Kidney epithelial cell (primary cell): ENCODE results near the gene SMARCB1. TPM values are rescaled to one million over a fixed set of nuclear protein-coding genes. Genes with fewer than 3 reads are reported as not detected.

Experiments used
- DNase-seq: peaks from one replicate; pipeline ENCODE4 v3.0.0-alpha.2; 2010; ENCODE audit warnings: low read depth
- H3K27me3 ChIP-seq: 2 replicates; pipeline ENCODE4 v1.6.0; 2011; ENCODE audit warnings: low read length; ENCODE audit not compliant: control insufficient read depth, insufficient read depth
- H3K36me3 ChIP-seq: 2 replicates; pipeline ENCODE4 v1.5.1; 2011; ENCODE audit warnings: low read length; ENCODE audit not compliant: control insufficient read depth, insufficient read depth
- H3K4me3 ChIP-seq: 2 replicates; pipeline ENCODE4 v1.5.1; 2011; ENCODE audit warnings: low read depth, mild to moderate bottlenecking, control low read depth, low read length
- total RNA-seq: library from RNA; depleted of rRNA; stranded (reverse); fragments of >200 nt; gene quantifications from 2 replicates; pipeline ENCODE4 v1.2.3, GENCODE V29; 2015
- TF ChIP-seq, protein P1 (sequence below): IDR thresholded peaks from 2 replicates; pipeline ENCODE4 v1.5.1; 2011; ENCODE audit warnings: mild to moderate bottlenecking, moderate library complexity, low read length, control low read depth, inconsistent platforms; ENCODE audit not compliant: insufficient read depth, poor library complexity, severe bottlenecking

Gene SMARCB1
- total RNA-seq, 1 donor from 2014 or later = 168 TPM

GRCh38 chr22:23780146-23780748 is 6.5 kb upstream of the SMARCB1 start:
- TF ChIP-seq, protein P1, sequence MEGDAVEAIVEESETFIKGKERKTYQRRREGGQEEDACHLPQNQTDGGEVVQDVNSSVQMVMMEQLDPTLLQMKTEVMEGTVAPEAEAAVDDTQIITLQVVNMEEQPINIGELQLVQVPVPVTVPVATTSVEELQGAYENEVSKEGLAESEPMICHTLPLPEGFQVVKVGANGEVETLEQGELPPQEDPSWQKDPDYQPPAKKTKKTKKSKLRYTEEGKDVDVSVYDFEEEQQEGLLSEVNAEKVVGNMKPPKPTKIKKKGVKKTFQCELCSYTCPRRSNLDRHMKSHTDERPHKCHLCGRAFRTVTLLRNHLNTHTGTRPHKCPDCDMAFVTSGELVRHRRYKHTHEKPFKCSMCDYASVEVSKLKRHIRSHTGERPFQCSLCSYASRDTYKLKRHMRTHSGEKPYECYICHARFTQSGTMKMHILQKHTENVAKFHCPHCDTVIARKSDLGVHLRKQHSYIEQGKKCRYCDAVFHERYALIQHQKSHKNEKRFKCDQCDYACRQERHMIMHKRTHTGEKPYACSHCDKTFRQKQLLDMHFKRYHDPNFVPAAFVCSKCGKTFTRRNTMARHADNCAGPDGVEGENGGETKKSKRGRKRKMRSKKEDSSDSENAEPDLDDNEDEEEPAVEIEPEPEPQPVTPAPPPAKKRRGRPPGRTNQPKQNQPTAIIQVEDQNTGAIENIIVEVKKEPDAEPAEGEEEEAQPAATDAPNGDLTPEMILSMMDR = no peak
- no peak for DNase-seq
- no peak overlapping the region for H3K4me3 ChIP-seq
- no peaks in the 10 kb centered on the region for H3K36me3 ChIP-seq
- H3K27me3 ChIP-seq = no peaks in the 10 kb centered on the region

DNA sequence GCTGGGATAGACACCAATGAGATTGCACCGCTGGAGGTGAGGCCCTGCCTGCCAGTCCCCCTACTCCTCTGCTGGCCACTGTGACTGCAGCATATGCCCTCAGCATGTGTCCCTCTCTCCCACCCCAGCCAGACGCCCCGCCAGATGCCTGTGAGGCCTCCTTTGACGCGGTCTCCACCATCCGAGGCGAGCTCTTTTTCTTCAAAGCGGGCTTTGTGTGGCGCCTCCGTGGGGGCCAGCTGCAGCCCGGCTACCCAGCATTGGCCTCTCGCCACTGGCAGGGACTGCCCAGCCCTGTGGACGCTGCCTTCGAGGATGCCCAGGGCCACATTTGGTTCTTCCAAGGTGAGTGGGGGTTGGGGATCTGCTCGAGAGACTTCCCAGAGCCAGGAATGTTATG is 5.7 kb upstream of the SMARCB1 start:
- TF ChIP-seq, protein P1 = no peak
- Histone ChIP-seq H3K27me3 (no peaks in the 10 kb centered on the region), H3K4me3 (no peak overlapping the region), H3K36me3 (no peaks in the 10 kb centered on the region)
- no peak for DNase-seq

DNA sequence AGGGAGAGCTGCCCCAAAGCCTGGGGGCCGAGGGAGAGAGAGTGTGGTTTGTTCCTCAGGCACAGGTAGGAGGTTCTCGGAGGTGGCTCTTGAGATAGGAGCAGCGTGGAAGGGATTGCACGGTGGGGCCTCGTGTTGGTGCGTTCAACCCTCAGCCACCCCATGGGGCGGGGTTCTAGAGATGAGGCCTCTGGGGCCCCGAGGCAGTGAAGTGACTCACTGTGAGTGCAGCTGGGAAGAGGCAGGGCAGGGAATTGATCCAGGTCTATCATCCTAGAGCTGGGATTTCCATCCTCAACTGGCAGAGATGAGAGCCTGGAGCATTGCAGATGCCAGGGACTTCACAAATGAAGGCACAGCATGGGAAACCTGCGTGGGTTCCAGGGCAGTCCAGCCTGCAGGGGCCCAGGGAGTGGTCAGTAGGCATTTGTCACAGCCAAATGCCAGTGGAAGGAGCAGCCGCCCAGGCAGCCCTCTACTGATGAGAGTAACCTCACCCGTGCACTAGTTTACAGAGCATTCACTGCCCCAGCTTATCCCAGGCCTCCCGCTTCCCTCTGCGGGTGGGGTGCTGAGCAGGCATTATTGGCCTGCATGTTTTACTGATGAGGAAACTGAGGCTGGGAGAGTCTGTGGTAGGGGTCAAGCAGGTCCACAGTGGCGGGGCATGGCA is 5.1 kb upstream of the SMARCB1 start:
- H3K4me3 ChIP-seq = no peak overlapping the region
- no peaks in the 10 kb centered on the region for H3K36me3 ChIP-seq
- no peak for DNase-seq
- H3K27me3 ChIP-seq = no peaks in the 10 kb centered on the region
- TF ChIP-seq, protein P1 = no peak

GRCh38 chr22:23782252-23782651 is 4.5 kb upstream of the SMARCB1 start:
- DNase-seq = no peak
- TF ChIP-seq, protein P1 = no peak
- Histone ChIP-seq H3K4me3 (no peak overlapping the region), H3K36me3 (no peaks in the 10 kb centered on the region), H3K27me3 (no peaks in the 10 kb centered on the region)

- DNase-seq = no peak
- Histone ChIP-seq H3K27me3 (no peaks in the 10 kb centered on the region), H3K4me3 (no peak overlapping the region), H3K36me3 (no peaks in the 10 kb centered on the region)
- TF ChIP-seq, protein P1 = no peak
Measured at GRCh38 chr22:23782703-23783102, 4.1 kb upstream of the SMARCB1 start.
